ENCODE results near the gene MTR. TPM values are rescaled to one million over a fixed set of nuclear protein-coding genes. Genes with fewer than 3 reads are reported as not detected.
"Not testable (repeated sequence)": the region's sequence is repeated elsewhere in the genome, so short reads cannot be mapped to it uniquely, and the experiment has no call there.

Gene MTR
- total RNA-seq, 1 donor from 2014 or later, result 19.9 TPM

DNA sequence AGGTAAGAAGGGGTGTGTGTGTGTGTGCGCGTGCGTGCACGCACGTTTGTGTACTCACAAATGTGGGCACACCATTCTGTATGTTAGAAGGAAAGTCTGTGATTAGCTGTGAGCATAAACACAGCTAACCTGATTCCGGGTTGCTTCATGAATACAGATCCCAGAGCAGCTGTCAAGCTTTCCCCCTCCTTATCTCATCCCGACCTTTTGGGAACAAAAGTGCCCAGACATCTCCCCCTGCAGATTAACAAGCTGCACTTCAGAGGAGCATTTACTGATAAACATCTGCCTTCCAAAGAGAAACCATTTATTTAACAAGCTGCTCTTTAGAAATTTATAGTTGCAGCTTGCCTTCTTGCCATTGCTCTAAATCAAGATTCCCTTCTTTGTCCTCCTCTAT lies 112.1 kb downstream of the MTR start:
- Histone ChIP-seq H3K36me3 (no peaks in the 10 kb centered on the region), H3K9me3 (no peaks in the 10 kb centered on the region), H3K27ac (no peak overlapping the region), H3K27me3 (no peaks in the 10 kb centered on the region), H3K4me1 (no peaks in the 10 kb centered on the region), H3K4me3 (no peak overlapping the region)
- TF ChIP-seq POLR2AphosphoS5 (IDR thresholded peaks at IDR 0.05; ENCODE audit: insufficient read depth in 1 of 2, low read depth in 1 of 2) (no peak), POLR2A (IDR thresholded peaks at IDR 0.05) (no peak)
- TF ChIP-seq, protein P1, sequence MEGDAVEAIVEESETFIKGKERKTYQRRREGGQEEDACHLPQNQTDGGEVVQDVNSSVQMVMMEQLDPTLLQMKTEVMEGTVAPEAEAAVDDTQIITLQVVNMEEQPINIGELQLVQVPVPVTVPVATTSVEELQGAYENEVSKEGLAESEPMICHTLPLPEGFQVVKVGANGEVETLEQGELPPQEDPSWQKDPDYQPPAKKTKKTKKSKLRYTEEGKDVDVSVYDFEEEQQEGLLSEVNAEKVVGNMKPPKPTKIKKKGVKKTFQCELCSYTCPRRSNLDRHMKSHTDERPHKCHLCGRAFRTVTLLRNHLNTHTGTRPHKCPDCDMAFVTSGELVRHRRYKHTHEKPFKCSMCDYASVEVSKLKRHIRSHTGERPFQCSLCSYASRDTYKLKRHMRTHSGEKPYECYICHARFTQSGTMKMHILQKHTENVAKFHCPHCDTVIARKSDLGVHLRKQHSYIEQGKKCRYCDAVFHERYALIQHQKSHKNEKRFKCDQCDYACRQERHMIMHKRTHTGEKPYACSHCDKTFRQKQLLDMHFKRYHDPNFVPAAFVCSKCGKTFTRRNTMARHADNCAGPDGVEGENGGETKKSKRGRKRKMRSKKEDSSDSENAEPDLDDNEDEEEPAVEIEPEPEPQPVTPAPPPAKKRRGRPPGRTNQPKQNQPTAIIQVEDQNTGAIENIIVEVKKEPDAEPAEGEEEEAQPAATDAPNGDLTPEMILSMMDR (IDR thresholded peaks at IDR 0.05), result no peak
- intact Hi-C loops (cut with DNase I), result no loop called here
- no peak for DNase-seq (ENCODE audit: extremely low spot score in 2 of 2)

DNA sequence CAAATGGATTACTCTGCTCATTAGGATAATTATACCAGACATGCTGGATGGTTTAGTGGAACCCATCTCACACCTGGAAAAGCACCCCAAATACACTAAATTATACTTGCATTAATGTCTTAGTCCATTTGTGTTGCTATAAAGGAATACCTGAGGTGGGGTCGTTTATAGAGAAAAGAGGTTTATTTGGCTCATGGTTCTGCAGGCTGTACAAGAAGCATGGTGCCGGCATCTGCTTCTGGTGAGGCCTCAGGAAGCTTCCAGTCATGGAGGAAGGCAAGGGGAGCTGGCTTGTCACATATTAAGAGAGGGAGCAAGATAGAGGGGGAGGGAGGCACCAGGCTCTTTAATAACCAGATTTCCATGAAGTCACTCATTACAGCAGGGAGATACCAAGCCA lies 113.6 kb downstream of the MTR start:
- DNase-seq (ENCODE audit: extremely low spot score in 2 of 2), result no peak
- TF ChIP-seq POLR2AphosphoS5 (IDR thresholded peaks at IDR 0.05; ENCODE audit: insufficient read depth in 1 of 2, low read depth in 1 of 2) (no peak), POLR2A (IDR thresholded peaks at IDR 0.05) (no peak)
- TF ChIP-seq, protein P1 (IDR thresholded peaks at IDR 0.05), result no peak
- no peaks in the 10 kb centered on the region for H3K4me1 ChIP-seq
- no peaks in the 10 kb centered on the region for H3K9me3 ChIP-seq
- intact Hi-C loops (cut with DNase I), result no loop called here
- no peaks in the 10 kb centered on the region for H3K27me3 ChIP-seq
- H3K36me3 ChIP-seq, result no peaks in the 10 kb centered on the region
- no peak overlapping the region for H3K4me3 ChIP-seq
- no peak overlapping the region for H3K27ac ChIP-seq

DNA sequence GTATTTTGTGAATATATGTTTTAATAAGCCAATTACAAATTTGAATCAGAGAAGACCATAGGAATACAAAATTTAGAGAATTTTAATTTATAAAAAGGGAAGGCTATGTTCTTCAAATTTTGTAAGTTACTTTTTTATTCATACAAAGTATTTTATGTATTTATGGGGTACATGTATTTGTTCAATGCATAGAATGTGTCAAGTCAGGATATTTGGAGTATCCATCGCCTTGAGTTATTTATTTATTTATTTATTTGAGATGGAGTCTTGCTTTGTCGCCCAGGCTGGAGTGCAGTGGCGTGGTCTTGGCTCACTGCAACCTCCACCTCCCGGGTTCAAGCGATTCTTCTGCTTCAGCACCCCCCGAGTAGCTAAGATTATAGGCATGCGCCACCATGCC lies 116.0 kb downstream of the MTR start:
- H3K36me3 ChIP-seq; H3K27ac ChIP-seq; DNase-seq (ENCODE audit: extremely low spot score in 2 of 2); H3K27me3 ChIP-seq; H3K4me1 ChIP-seq; H3K9me3 ChIP-seq; H3K4me3 ChIP-seq; intact Hi-C loops (cut with DNase I): not testable (repeated sequence)

DNA sequence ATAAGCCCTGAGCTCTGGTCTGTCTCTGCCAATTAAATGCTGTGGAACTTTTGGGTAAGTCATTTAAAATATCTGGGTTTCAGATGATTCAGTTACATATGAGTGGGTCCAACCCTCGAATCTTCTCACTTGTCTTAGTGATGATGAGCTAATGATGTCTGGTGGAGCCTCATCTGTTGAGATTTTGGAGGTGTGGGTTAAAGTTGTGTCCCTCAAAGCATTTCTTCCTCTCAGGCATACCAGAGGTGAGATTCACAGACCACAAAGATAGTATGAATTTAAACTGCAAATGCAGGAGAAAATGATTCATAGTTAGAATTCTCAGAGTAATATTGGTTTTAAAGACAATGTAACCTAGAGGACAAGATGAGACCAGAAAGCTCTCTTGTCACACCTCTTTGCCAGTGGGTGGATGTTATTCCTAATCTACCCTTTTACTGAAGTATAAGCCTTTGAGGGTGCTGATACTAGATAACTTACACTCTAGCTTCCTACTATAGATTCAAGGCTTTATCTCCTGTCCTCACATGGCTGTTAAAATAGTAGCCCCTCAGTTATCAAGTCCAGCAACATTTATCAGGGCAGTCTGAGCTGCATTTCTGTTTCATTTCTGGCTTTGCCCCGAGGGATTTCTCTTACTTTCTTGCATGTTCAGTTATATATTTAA lies 118.4 kb downstream of the MTR start:
- Histone ChIP-seq H3K36me3 (no peaks in the 10 kb centered on the region), H3K27ac (no peak overlapping the region), H3K4me1 (no peaks in the 10 kb centered on the region), H3K27me3 (no peaks in the 10 kb centered on the region), H3K4me3 (no peak overlapping the region), H3K9me3 (no peaks in the 10 kb centered on the region)
- no peak for DNase-seq (ENCODE audit: extremely low spot score in 2 of 2)
- intact Hi-C loops (cut with DNase I), result no loop called here
- TF ChIP-seq, protein P1 (IDR thresholded peaks at IDR 0.05), result no peak
- no peak for TF ChIP-seq POLR2A (IDR thresholded peaks at IDR 0.05)
- TF ChIP-seq POLR2AphosphoS5 (IDR thresholded peaks at IDR 0.05; ENCODE audit: insufficient read depth in 1 of 2, low read depth in 1 of 2), result no peak

DNA sequence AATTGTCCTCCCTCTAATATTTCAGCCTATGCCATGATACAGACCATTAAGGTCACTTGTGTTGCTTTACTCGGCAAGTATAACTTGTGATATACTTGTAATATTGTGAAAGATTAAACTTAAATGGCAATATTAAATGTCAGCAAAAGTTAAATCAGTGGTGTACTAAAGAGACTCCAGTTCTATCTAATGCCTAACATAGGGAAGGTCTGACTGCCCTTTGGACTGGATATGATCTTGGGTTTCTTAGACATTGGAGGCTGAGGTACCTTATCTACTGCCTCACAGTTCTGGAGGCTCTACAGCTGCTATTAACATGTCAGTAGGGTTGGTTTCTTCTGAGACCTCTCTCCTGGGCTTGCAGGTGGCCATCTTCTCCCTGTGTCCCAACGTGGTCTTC lies 119.3 kb downstream of the MTR start:
- no peaks in the 10 kb centered on the region for H3K27me3 ChIP-seq
- H3K4me3 ChIP-seq, result no peak overlapping the region
- DNase-seq (ENCODE audit: extremely low spot score in 2 of 2), result no peak
- H3K9me3 ChIP-seq, result no peaks in the 10 kb centered on the region
- H3K36me3 ChIP-seq, result no peaks in the 10 kb centered on the region
- no peak for TF ChIP-seq POLR2A (IDR thresholded peaks at IDR 0.05)
- TF ChIP-seq, protein P1 (IDR thresholded peaks at IDR 0.05), result no peak
- no peak for TF ChIP-seq POLR2AphosphoS5 (IDR thresholded peaks at IDR 0.05; ENCODE audit: insufficient read depth in 1 of 2, low read depth in 1 of 2)
- H3K27ac ChIP-seq, result no peak overlapping the region
- intact Hi-C loops (cut with DNase I), result no loop called here
- H3K4me1 ChIP-seq, result no peaks in the 10 kb centered on the region

Data from vagina (tissue), 2 donors.